GM12878 (cell line): ENCODE measurements around the gene CTNNBL1. TPM values are rescaled to one million over a fixed set of nuclear protein-coding genes. Genes with fewer than 3 reads are reported as not detected.

Source experiments
- BCLAF1 ChIP-seq: fragments of 450-650 bp; IDR thresholded peaks from 2 replicates; pipeline ENCODE4 v1.6.1; 2017; ENCODE audit warnings: antibody characterized with exemption, mild to moderate bottlenecking, moderate library complexity
- CBFB ChIP-seq: IDR thresholded peaks from 2 replicates; pipeline ENCODE4 v1.6.1; 2016; ENCODE audit warnings: antibody characterized with exemption, low read depth
- CHD4 ChIP-seq: fragments of 200-600 bp; sonication (generic); IDR thresholded peaks from 2 replicates; pipeline ENCODE4 v1.6.1; 2016; ENCODE audit warnings: mild to moderate bottlenecking
- EZH2 ChIP-seq: IDR thresholded peaks from 2 replicates; pipeline ENCODE4 v1.6.1; 2012; ENCODE audit warnings: low read depth, mild to moderate bottlenecking, control low read depth, inconsistent platforms, low read length, borderline replicate concordance; ENCODE audit not compliant: control insufficient read depth
- FOS ChIP-seq: IDR thresholded peaks from 3 replicates; pipeline ENCODE4 v1.6.1; 2011; ENCODE audit warnings: borderline replicate concordance; ENCODE audit not compliant: insufficient read length; ENCODE audit errors: extremely low read depth
- HCFC1 ChIP-seq: fragments of 150-350 bp; IDR thresholded peaks from 2 replicates; pipeline ENCODE4 v1.6.1; 2014; ENCODE audit warnings: low read length
- MLLT1 ChIP-seq: fragments of 450-650 bp; IDR thresholded peaks from 2 replicates; pipeline ENCODE4 v1.6.1; 2016; ENCODE audit warnings: mild to moderate bottlenecking
- MXI1 ChIP-seq: fragments of 150-350 bp; IDR thresholded peaks from 2 replicates; pipeline ENCODE4 v1.6.1; 2011; ENCODE audit warnings: low read depth, mild to moderate bottlenecking, inconsistent platforms, low read length, improper control_type of control experiment
- MYB ChIP-seq: fragments of 150-350 bp; IDR thresholded peaks from 2 replicates; pipeline ENCODE4 v1.6.1; 2014; ENCODE audit warnings: mild to moderate bottlenecking, low read depth, low read length, borderline replicate concordance
- PAX5 ChIP-seq: IDR thresholded peaks from 2 replicates; pipeline ENCODE4 v1.6.1; 2011; ENCODE audit warnings: low read depth, low read length, borderline replicate concordance
- PAX8 ChIP-seq: fragments of 450-650 bp; IDR thresholded peaks from 2 replicates; pipeline ENCODE4 v1.6.1; 2017; ENCODE audit warnings: mild to moderate bottlenecking, moderate library complexity
- RUNX3 ChIP-seq: IDR thresholded peaks from 2 replicates; pipeline ENCODE4 v1.6.1; 2012; ENCODE audit warnings: low read length, inconsistent platforms
- SMARCA5 ChIP-seq: fragments of 450-650 bp; IDR thresholded peaks from 2 replicates; pipeline ENCODE4 v1.6.1; 2017; ENCODE audit warnings: mild to moderate bottlenecking
- SMC3 ChIP-seq: IDR thresholded peaks from 2 replicates; pipeline ENCODE4 v1.6.1; 2011; ENCODE audit warnings: low read length, improper control_type of control experiment, borderline replicate concordance
- SPI1 ChIP-seq: IDR thresholded peaks from 2 replicates; pipeline ENCODE4 v1.6.1; 2011; ENCODE audit warnings: low read depth, mild to moderate bottlenecking, low read length, moderate library complexity, borderline replicate concordance; ENCODE audit not compliant: insufficient read depth
- SREBF1 ChIP-seq: IDR thresholded peaks from 2 replicates; pipeline ENCODE4 v1.6.1; 2012; ENCODE audit warnings: mild to moderate bottlenecking, low read length
- TARDBP ChIP-seq: IDR thresholded peaks from 2 replicates; pipeline ENCODE4 v1.6.1; 2016; ENCODE audit warnings: borderline replicate concordance
- TCF12 ChIP-seq: IDR thresholded peaks from 2 replicates; pipeline ENCODE4 v1.6.1; 2011; ENCODE audit warnings: low read depth, mild to moderate bottlenecking, low read length
- TCF3 ChIP-seq: IDR thresholded peaks from 2 replicates; pipeline ENCODE4 v1.6.1; 2012; ENCODE audit warnings: low read depth, mild to moderate bottlenecking, low read length, borderline replicate concordance; ENCODE audit not compliant: insufficient read depth
- TCF7 ChIP-seq: IDR thresholded peaks from 2 replicates; pipeline ENCODE4 v1.6.1; 2014; ENCODE audit warnings: antibody characterized with exemption, borderline replicate concordance
- YY1 ChIP-seq: IDR thresholded peaks from 2 replicates; pipeline ENCODE4 v1.6.1; 2011; ENCODE audit warnings: low read depth, mild to moderate bottlenecking, low read length
- ZNF207 ChIP-seq: fragments of 450-650 bp; IDR thresholded peaks from 2 replicates; pipeline ENCODE4 v1.6.1; 2014; ENCODE audit warnings: antibody characterized with exemption, mild to moderate bottlenecking, borderline replicate concordance
- polyA plus RNA-seq, 11 experiments: library from polyadenylated mRNA; depleted of rRNA in 4 of 11; unstranded in 6 of 11; stranded (reverse) in 5 of 11; fragments of >200 nt; fragmentation: Nextera tagmentation in 4 of 11; fragmentation: Illumina TruSeq in 1 of 11; extraction: Ambion mirVana in 4 of 11; extraction: Trizol in 1 of 11; gene quantifications; 1 replicate in 1 of 11; 2 replicates in 10 of 11; pipeline versions ENCODE4 v1.2.1 to v1.2.3, GENCODE V29; 2011 to 2016; ENCODE audit warnings: inconsistent platforms in 2 of 11, missing spikeins in 2 of 11, low read depth in 1 of 11
- total RNA-seq, 4 experiments: library from RNA; depleted of rRNA in 3 of 4; stranded (reverse); fragments of >200 nt in 3 of 4; fragmentation: Illumina TruSeq in 1 of 4; extraction: Trizol in 1 of 4; gene quantifications; 2 replicates each; pipeline versions ENCODE4 v1.2.1 to v1.2.3, GENCODE V29; 2013 to 2021
- TF ChIP-seq, protein P1 (sequence below): fragments of 450-650 bp; IDR thresholded peaks from 2 replicates; pipeline ENCODE4 v1.6.1; 2014; ENCODE audit warnings: mild to moderate bottlenecking

The CTNNBL1 gene
- total and polyA plus RNA-seq, 10 of the 15 experiments (the other 5 are each of a cell fraction or from before 2014, with no cell fraction given), result 43.1 to 102 (median 67.8) TPM

DNA sequence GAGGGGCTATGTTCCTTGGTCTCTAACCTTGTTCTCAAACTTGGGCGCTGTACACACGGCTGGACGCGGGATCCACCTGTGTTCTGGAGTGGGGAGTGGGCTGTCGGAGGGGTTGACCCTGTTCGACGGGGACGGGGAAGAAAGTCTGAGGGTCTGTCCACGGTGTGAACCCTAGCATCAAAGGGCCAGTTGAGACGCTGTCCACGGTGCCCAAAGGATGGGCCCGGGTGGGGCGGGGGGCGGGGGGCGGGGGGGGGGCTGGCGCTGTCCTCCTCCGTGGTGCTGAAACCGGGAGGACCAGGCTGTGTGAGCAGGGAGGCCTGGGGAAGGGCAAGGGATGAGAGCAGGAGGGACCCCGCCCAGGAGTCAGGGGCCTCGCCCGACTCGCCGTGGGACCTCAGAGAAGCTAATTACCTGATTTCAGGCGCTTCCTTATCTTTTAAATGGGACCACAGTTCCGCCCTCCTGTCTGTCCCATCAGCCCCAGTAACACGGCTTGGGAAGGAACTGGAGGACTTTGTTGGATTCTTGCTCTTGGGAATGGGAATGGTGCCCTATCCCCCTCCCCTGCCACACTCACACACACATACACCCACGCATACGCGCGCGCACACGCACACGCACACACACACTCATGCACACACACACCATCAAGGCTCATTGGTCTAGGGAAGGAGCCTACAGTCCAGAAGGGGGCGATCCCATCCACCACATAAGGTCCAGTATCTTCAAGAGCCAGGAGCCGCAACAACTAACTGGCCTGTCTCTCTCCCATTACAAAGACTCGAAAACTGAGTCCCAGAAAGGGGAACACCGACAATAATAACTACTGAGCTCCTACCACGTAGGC, 208.0 kb downstream of the CTNNBL1 start (continued):
- TF ChIP-seq RUNX3 (peak; percentile 18; the same call in 1 of the 2 replicates), SREBF1 (no peak), MYB (no peak), BCLAF1 (no peak), MXI1 (no peak), TCF7 (no peak), MLLT1 (no peak), TCF3 (no peak), CBFB (no peak), HCFC1 (no peak), YY1 (peak; percentile 36; the same call in 1 of the 2 replicates), PAX5 (no peak), EZH2 (no peak), TARDBP (no peak), SMC3 (peak; percentile 77), FOS (no peak), SPI1 (peak; percentile 25; the same call in 1 of the 2 replicates), CHD4 (no peak), TCF12 (no peak), SMARCA5 (peak; percentile 73), PAX8 (no peak), ZNF207 (no peak)
- TF ChIP-seq, protein P1, sequence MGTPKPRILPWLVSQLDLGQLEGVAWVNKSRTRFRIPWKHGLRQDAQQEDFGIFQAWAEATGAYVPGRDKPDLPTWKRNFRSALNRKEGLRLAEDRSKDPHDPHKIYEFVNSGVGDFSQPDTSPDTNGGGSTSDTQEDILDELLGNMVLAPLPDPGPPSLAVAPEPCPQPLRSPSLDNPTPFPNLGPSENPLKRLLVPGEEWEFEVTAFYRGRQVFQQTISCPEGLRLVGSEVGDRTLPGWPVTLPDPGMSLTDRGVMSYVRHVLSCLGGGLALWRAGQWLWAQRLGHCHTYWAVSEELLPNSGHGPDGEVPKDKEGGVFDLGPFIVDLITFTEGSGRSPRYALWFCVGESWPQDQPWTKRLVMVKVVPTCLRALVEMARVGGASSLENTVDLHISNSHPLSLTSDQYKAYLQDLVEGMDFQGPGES, result no peak
